K562 (cell line): ENCODE results near the gene GYPA.
"Not testable (repeated sequence)": the region's sequence is repeated elsewhere in the genome, so short reads cannot be mapped to it uniquely, and the experiment has no call there.

ENCODE experiments used
- CBX3 ChIP-seq, 2 experiments: IDR thresholded peaks; 1 replicate in 1 of 2; 2 replicates in 1 of 2; pipeline ENCODE4 v1.6.1; 2012; ENCODE audit warnings: inconsistent platforms in 2 of 2, low read length in 2 of 2, borderline replicate concordance in 1 of 2, control low read depth in 1 of 2
- CEBPB ChIP-seq: fragments of 450-650 bp; IDR thresholded peaks from 2 replicates; pipeline ENCODE4 v1.6.1; 2016; ENCODE audit warnings: missing genetic modification characterization, missing compliant biosample characterization
- CTCF ChIP-seq, 3 experiments: IDR thresholded peaks in 2 of 3; conservative IDR thresholded peaks in 1 of 3; 2 replicates each; pipeline ENCODE4 v1.5.1; 2011 to 2012; ENCODE audit warnings: low read length in 3 of 3, mild to moderate bottlenecking in 3 of 3, control low read depth in 2 of 3, improper control_type of control experiment in 1 of 3, inconsistent platforms in 1 of 3, low read depth in 1 of 3, mixed read lengths in 1 of 3, moderate library complexity in 1 of 3; ENCODE audit not compliant: insufficient read depth in 2 of 3
- ETS1 ChIP-seq: conservative IDR thresholded peaks from 2 replicates; pipeline ENCODE4 v1.6.1; 2011; ENCODE audit warnings: low read depth, mild to moderate bottlenecking, low read length; ENCODE audit not compliant: control insufficient read depth
- JUND ChIP-seq, 2 experiments: IDR thresholded peaks; 2 replicates in 1 of 2; 3 replicates in 1 of 2; pipeline ENCODE4 v1.6.1; 2011; ENCODE audit warnings: borderline replicate concordance in 2 of 2, low read depth in 2 of 2, low read length in 2 of 2, improper control_type of control experiment in 1 of 2, missing biosample characterization in 1 of 2, missing genetic modification characterization in 1 of 2, missing genetic modification reagents in 1 of 2
- NR3C1 ChIP-seq: sonication (generic); formaldehyde crosslinking; IDR thresholded peaks from 2 replicates; pipeline ENCODE4 v1.8.1; 2022; ENCODE audit warnings: missing genetic modification reagents
- RAD21 ChIP-seq, 2 experiments: fragments of 250-450 bp in 1 of 2; fragments of 450-650 bp in 1 of 2; sonication (Bioruptor Pico) in 1 of 2; formaldehyde crosslinking in 1 of 2; IDR thresholded peaks in 1 of 2; conservative IDR thresholded peaks in 1 of 2; 2 replicates each; pipeline versions ENCODE4 v1.4.0 to v1.8.0; 2020 to 2022; ENCODE audit warnings: mild to moderate bottlenecking in 2 of 2, moderate library complexity in 1 of 2
- SAP30 ChIP-seq: fragments of 200-600 bp; sonication (generic); IDR thresholded peaks from 2 replicates; pipeline ENCODE4 v1.6.1; 2012; ENCODE audit warnings: borderline replicate concordance, low read depth, mild to moderate bottlenecking, moderate library complexity, low read length, control low read depth, inconsistent platforms; ENCODE audit not compliant: insufficient read depth, poor library complexity, severe bottlenecking
- SUPT5H ChIP-seq: fragments of 450-650 bp; IDR thresholded peaks from 2 replicates; pipeline ENCODE4 v1.6.1; 2016
- ZNF24 ChIP-seq: fragments of 450-650 bp; IDR thresholded peaks from 2 replicates; pipeline ENCODE4 v1.6.1; 2016
- TF ChIP-seq, protein P1 (sequence below): sonication (generic); formaldehyde crosslinking; IDR thresholded peaks from 2 replicates; pipeline ENCODE4 v1.8.1; 2023; ENCODE audit warnings: mild to moderate bottlenecking, missing genetic modification reagents

GRCh38 chr4:144119752-144120151 is 20.8 kb downstream of the GYPA start:
- TF ChIP-seq SUPT5H; CBX3 (IDR thresholded peaks at IDR 0.05; ENCODE audit: borderline replicate concordance in 1 of 2, low read length in 2 of 2); NR3C1 (CRISPR knock-in tag); CTCF (IDR thresholded peaks at IDR 0.05 in 2 of 3, conservative IDR thresholded peaks at IDR 0.05 in 1 of 3; ENCODE audit: insufficient read depth in 2 of 3, low read depth in 1 of 3, low read length in 3 of 3); SAP30; ZNF24; RAD21 (CRISPR knock-in tag; conservative IDR thresholded peaks at IDR 0.05 in 1 of 2, IDR thresholded peaks at IDR 0.05 in 1 of 2); ETS1; CEBPB; JUND (IDR thresholded peaks at IDR 0.05; ENCODE audit: borderline replicate concordance, low read depth, low read length); JUND (tag; IDR thresholded peaks at IDR 0.05; ENCODE audit: borderline replicate concordance, low read depth, low read length): not testable (repeated sequence)
- TF ChIP-seq, protein P1, sequence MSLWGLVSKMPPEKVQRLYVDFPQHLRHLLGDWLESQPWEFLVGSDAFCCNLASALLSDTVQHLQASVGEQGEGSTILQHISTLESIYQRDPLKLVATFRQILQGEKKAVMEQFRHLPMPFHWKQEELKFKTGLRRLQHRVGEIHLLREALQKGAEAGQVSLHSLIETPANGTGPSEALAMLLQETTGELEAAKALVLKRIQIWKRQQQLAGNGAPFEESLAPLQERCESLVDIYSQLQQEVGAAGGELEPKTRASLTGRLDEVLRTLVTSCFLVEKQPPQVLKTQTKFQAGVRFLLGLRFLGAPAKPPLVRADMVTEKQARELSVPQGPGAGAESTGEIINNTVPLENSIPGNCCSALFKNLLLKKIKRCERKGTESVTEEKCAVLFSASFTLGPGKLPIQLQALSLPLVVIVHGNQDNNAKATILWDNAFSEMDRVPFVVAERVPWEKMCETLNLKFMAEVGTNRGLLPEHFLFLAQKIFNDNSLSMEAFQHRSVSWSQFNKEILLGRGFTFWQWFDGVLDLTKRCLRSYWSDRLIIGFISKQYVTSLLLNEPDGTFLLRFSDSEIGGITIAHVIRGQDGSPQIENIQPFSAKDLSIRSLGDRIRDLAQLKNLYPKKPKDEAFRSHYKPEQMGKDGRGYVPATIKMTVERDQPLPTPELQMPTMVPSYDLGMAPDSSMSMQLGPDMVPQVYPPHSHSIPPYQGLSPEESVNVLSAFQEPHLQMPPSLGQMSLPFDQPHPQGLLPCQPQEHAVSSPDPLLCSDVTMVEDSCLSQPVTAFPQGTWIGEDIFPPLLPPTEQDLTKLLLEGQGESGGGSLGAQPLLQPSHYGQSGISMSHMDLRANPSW: not testable (repeated sequence)
